Fibroblast of lung (primary cell): ENCODE measurements around the gene CPT1A. TPM values are rescaled to one million over a fixed set of nuclear protein-coding genes. Genes with fewer than 3 reads are reported as not detected.

Source experiments
- DNase-seq, 2 donors: peaks; one replicate each; pipeline versions ENCODE4 v3.0.0 to v3.0.0-alpha.2; 2010; ENCODE audit warnings: low read depth in 2 of 2
- H2AFZ ChIP-seq: 2 replicates; pipeline ENCODE4 v1.5.1; 2012; ENCODE audit warnings: low read length, control low read depth, inconsistent platforms
- H3K27ac ChIP-seq: 2 replicates; pipeline ENCODE4 v1.5.1; 2011; ENCODE audit warnings: low read length, control low read depth; ENCODE audit not compliant: insufficient read depth
- H3K27me3 ChIP-seq: 2 replicates; pipeline ENCODE4 v1.5.1; 2011; ENCODE audit warnings: mild to moderate bottlenecking, low read length; ENCODE audit not compliant: control insufficient read depth, insufficient read depth
- H3K36me3 ChIP-seq: 2 replicates; pipeline ENCODE4 v1.5.1; 2011; ENCODE audit warnings: low read length; ENCODE audit not compliant: control insufficient read depth, insufficient read depth
- H3K4me1 ChIP-seq: 2 replicates; pipeline ENCODE4 v1.5.1; 2011; ENCODE audit warnings: low read length; ENCODE audit not compliant: control insufficient read depth, insufficient read depth; ENCODE audit errors: extremely low read depth
- H3K4me2 ChIP-seq: 2 replicates; pipeline ENCODE4 v1.5.1; 2011; ENCODE audit warnings: low read length, control low read depth; ENCODE audit not compliant: insufficient read depth; ENCODE audit errors: extremely low read depth
- H3K4me3 ChIP-seq, 4 experiments: fragments of 200-600 bp in 1 of 4; sonication (generic) in 1 of 4; replicated peaks in 1 of 4; 2 replicates each; pipeline ENCODE4 v1.5.1; 2011 to 2016; ENCODE audit warnings: low read length in 4 of 4, low read depth in 3 of 4, mild to moderate bottlenecking in 3 of 4, control low read depth in 2 of 4, inconsistent platforms in 1 of 4, mixed read lengths in 1 of 4; ENCODE audit not compliant: insufficient read depth in 1 of 4; ENCODE audit errors: control extremely low read depth in 1 of 4
- H3K79me2 ChIP-seq: 2 replicates; pipeline ENCODE4 v1.5.1; 2012; ENCODE audit warnings: mild to moderate bottlenecking, low read length, inconsistent platforms; ENCODE audit not compliant: control insufficient read depth, insufficient read depth
- H3K9ac ChIP-seq: 2 replicates; pipeline ENCODE4 v1.5.1; 2011; ENCODE audit warnings: mild to moderate bottlenecking, low read length, control low read depth; ENCODE audit not compliant: insufficient read depth
- H3K9me3 ChIP-seq: 2 replicates; pipeline ENCODE4 v1.5.1; 2012; ENCODE audit warnings: low read depth, low read length; ENCODE audit not compliant: control insufficient read depth, insufficient read depth
- H4K20me1 ChIP-seq: 2 replicates; pipeline ENCODE4 v1.5.1; 2011; ENCODE audit warnings: low read length; ENCODE audit not compliant: control insufficient read depth, insufficient read depth; ENCODE audit errors: extremely low read depth
- EZH2 ChIP-seq: IDR thresholded peaks from 2 replicates; pipeline ENCODE4 v1.5.1; 2012; ENCODE audit warnings: low read length, control low read depth, mild to moderate bottlenecking; ENCODE audit errors: missing control alignments
- polyA plus RNA-seq, 2 donors: library from polyadenylated mRNA; depleted of rRNA in 1 of 2; stranded (reverse) in 1 of 2; unstranded in 1 of 2; fragments of >200 nt; gene quantifications; 2 replicates each; pipeline ENCODE4 v1.2.1, GENCODE V29; 2011 to 2012; ENCODE audit warnings: missing spikeins in 1 of 2
- total RNA-seq: library from RNA; depleted of rRNA; stranded (reverse); fragments of >200 nt; gene quantifications from 2 replicates; pipeline ENCODE4 v1.2.1, GENCODE V29; 2014
- TF ChIP-seq, protein P1 (sequence below), 2 donors: IDR thresholded peaks in 1 of 2; conservative IDR thresholded peaks in 1 of 2; 1 replicate in 1 of 2; 2 replicates in 1 of 2; pipeline ENCODE4 v1.5.1; 2011 to 2012; ENCODE audit warnings: low read length in 2 of 2, control low read depth in 1 of 2, inconsistent platforms in 1 of 2, low read depth in 1 of 2, mild to moderate bottlenecking in 1 of 2

Gene CPT1A
- total and polyA plus RNA-seq, 2 donors (not counting 1 experiment from before 2014, with no cell fraction given) = 29.5 to 45.2 TPM

DNA sequence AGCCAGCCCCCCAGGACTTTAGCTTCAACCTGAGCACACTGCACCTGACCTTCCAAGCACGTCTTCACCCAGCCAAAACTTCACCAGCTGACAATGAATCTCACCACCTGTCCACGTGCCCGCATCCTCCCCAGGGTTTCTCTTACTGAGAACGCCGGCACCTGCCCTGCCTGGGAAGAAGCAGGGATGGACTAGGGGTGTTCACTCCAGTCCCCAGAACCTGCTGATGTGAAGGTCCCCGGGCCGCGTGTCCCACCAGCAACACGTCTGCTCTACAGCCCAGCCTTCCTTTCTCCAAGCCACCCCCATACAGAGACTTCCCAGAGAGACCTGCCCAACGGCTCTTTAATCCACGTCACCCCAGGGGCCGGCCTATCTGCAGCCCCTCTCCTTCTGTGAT lies 12.8 kb downstream of the CPT1A start:
- Histone ChIP-seq H3K4me2 (no peak overlapping the region), H4K20me1 (peaks cover 3% of the 10 kb centered on the region), H3K4me1 (peaks cover 2% of the 10 kb centered on the region), H2AFZ (no peak overlapping the region), H3K79me2 (peaks cover 29% of the 10 kb centered on the region), H3K9me3 (no peaks in the 10 kb centered on the region), H3K27me3 (no peaks in the 10 kb centered on the region), H3K4me3 (no peak overlapping the region), H3K36me3 (peaks cover 8% of the 10 kb centered on the region), H3K9ac (no peak overlapping the region), H3K27ac (no peak overlapping the region)
- DNase-seq = no peak
- TF ChIP-seq EZH2 = no peak
- TF ChIP-seq, protein P1, sequence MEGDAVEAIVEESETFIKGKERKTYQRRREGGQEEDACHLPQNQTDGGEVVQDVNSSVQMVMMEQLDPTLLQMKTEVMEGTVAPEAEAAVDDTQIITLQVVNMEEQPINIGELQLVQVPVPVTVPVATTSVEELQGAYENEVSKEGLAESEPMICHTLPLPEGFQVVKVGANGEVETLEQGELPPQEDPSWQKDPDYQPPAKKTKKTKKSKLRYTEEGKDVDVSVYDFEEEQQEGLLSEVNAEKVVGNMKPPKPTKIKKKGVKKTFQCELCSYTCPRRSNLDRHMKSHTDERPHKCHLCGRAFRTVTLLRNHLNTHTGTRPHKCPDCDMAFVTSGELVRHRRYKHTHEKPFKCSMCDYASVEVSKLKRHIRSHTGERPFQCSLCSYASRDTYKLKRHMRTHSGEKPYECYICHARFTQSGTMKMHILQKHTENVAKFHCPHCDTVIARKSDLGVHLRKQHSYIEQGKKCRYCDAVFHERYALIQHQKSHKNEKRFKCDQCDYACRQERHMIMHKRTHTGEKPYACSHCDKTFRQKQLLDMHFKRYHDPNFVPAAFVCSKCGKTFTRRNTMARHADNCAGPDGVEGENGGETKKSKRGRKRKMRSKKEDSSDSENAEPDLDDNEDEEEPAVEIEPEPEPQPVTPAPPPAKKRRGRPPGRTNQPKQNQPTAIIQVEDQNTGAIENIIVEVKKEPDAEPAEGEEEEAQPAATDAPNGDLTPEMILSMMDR (conservative IDR thresholded peaks at IDR 0.05 in 1 of 2, IDR thresholded peaks at IDR 0.05 in 1 of 2; ENCODE audit: low read depth in 1 of 2, low read length in 2 of 2) = no peak

DNA sequence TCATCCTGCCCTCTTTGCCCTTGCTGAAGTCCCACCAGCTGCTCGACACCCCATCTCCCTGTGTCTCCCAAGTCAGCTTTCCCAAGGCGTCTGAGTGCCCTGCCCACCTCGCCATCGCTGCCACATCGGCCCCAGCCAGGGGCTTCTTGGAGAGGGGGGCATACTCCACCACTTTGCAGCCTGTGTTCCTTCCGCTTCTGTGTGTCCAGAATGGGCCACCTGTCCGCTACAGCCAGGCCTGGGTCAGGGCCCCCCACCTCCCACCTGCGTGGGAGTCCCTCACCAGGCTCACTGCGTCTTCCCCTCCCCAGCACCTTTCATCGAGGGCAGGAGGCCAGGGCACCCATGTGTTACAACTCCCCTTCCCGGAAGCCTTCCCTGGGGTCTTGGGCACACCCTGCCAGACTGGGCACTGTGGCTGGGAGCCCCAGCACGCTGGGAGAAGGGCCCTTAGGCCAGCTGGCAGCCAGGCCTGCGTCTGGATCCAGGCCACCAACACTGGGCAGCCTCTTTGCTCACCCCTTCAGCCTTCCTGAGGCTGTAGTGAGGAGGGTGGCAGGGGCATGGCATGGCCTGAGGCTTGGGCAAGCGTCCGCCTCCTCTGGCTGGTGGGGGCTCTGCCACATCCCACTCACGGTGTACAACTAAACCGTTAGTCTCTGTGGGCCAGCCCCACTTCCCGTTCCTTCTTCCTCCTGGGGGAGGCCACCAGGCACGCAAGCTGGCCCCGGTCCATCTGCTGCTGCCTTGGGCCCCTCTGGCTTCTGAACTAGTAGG lies 13.4 kb downstream of the CPT1A start:
- Histone ChIP-seq H3K79me2 (peaks cover 29% of the 10 kb centered on the region), H3K4me2 (no peak overlapping the region), H3K4me3 (no peak overlapping the region), H4K20me1 (peaks cover 3% of the 10 kb centered on the region), H3K27ac (no peak overlapping the region), H3K4me1 (peaks cover 2% of the 10 kb centered on the region), H3K36me3 (peaks cover 8% of the 10 kb centered on the region), H2AFZ (no peak overlapping the region), H3K9ac (no peak overlapping the region), H3K27me3 (no peaks in the 10 kb centered on the region), H3K9me3 (no peaks in the 10 kb centered on the region)
- no peak for DNase-seq
- no peak for TF ChIP-seq EZH2
- TF ChIP-seq, protein P1 (conservative IDR thresholded peaks at IDR 0.05 in 1 of 2, IDR thresholded peaks at IDR 0.05 in 1 of 2; ENCODE audit: low read depth in 1 of 2, low read length in 2 of 2) = no peak

DNA sequence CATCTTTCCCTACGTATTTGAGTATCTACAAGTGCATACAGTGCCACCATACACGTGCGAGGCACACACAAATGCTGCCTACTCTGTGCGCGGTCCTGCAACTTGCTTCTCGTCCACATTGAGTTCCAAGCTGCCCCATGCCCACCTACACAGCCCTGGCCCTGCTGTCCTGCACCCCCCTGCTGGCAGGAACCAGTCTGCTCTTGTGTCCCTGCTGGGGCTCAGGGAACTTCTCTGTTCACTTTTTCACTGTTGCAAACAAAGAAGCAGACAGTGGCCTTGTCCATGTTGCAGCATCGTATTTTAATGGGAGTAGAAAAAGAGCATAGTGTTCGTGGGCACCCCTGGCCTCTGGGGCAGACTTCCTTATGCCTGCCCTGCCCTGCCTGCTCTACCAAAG lies 14.0 kb downstream of the CPT1A start:
- Histone ChIP-seq H4K20me1 (peaks cover 3% of the 10 kb centered on the region), H3K4me2 (no peak overlapping the region), H3K27me3 (no peaks in the 10 kb centered on the region), H3K4me1 (no peaks in the 10 kb centered on the region), H3K27ac (no peak overlapping the region), H3K4me3 (no peak overlapping the region), H3K9ac (no peak overlapping the region), H3K36me3 (peaks cover 8% of the 10 kb centered on the region), H2AFZ (no peak overlapping the region), H3K9me3 (no peaks in the 10 kb centered on the region), H3K79me2 (peaks cover 25% of the 10 kb centered on the region)
- no peak for DNase-seq
- no peak for TF ChIP-seq EZH2
- TF ChIP-seq, protein P1 (conservative IDR thresholded peaks at IDR 0.05 in 1 of 2, IDR thresholded peaks at IDR 0.05 in 1 of 2; ENCODE audit: low read depth in 1 of 2, low read length in 2 of 2) = no peak
